ENCODE results near the gene PLCD3.

Gene PLCD3

GRCh38 chr17:45088741-45089140 lies 43.6 kb downstream of the PLCD3 start:
- TF ChIP-seq CTCF (IDR thresholded peaks at IDR 0.05; ENCODE audit: low read depth, low read length), result no peak
- no peak for DNase-seq (ENCODE audit: extremely low read depth, low read depth)

DNA sequence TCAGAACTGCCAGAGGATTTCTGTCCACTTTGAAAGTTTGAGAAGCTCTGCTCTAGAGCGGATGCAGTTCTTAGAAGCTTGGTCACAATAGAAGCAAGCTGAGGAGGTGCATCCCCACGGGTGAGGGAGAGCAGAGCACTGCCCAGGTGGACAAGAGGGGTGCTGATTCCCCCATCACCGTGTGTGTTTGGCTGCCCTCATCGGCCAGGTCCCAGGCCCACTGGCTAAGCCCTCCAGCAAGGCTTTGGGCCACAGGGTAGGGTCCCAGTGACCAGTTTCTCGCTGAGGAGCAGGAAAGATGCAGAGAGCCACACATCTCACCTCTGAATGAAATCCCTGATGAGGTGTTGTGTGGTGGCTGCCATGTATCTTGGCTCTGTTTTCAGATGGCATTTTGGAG lies 44.3 kb downstream of the PLCD3 start:
- TF ChIP-seq CTCF (IDR thresholded peaks at IDR 0.05; ENCODE audit: low read depth, low read length), result no peak
- no peak for DNase-seq (ENCODE audit: extremely low read depth, low read depth)

GRCh38 chr17:45087504-45087975 lies 44.8 kb downstream of the PLCD3 start:
- TF ChIP-seq CTCF (IDR thresholded peaks at IDR 0.05; ENCODE audit: low read depth, low read length), result no peak
- DNase-seq (ENCODE audit: extremely low read depth, low read depth), result no peak

DNA sequence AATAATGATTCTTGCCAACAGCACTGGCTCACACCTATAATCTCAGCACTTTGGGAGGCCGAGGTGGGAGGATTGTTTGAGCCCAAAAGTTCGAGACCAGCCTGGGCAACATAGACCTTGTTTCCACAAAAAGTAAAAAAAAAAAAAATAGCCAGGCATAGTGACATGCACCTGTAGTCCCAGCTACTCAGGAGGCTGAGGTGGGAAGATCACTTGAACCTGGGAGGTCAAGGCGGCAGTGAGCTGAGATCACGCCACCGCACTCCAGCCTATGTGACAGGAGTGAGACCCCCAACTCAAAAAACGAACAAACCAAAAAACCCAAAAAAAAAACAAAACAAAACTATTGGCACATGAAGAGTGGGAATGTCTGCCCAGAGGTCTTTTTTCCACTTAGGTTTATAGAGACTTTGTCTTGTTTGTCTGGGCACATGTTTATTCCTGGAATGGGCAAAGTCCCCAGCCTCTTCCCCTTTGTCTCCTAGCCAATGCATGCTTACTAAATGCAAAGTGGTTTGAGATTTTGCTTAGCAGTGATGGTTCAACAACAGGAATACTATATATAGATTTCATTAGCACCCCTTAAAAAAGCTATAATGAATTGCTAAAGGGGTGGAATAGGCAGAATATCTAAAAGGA lies 45.3 kb downstream of the PLCD3 start:
- no peak for TF ChIP-seq CTCF (IDR thresholded peaks at IDR 0.05; ENCODE audit: low read depth, low read length)

GRCh38 chr17:45086391-45086790 lies 45.9 kb downstream of the PLCD3 start:
- TF ChIP-seq CTCF (IDR thresholded peaks at IDR 0.05; ENCODE audit: low read depth, low read length), result no peak
- no peak for DNase-seq (ENCODE audit: extremely low read depth, low read depth)

More for the DNA sequence above, 45.3 kb downstream of the PLCD3 start:
- no peak for DNase-seq (ENCODE audit: extremely low read depth, low read depth)

DNA sequence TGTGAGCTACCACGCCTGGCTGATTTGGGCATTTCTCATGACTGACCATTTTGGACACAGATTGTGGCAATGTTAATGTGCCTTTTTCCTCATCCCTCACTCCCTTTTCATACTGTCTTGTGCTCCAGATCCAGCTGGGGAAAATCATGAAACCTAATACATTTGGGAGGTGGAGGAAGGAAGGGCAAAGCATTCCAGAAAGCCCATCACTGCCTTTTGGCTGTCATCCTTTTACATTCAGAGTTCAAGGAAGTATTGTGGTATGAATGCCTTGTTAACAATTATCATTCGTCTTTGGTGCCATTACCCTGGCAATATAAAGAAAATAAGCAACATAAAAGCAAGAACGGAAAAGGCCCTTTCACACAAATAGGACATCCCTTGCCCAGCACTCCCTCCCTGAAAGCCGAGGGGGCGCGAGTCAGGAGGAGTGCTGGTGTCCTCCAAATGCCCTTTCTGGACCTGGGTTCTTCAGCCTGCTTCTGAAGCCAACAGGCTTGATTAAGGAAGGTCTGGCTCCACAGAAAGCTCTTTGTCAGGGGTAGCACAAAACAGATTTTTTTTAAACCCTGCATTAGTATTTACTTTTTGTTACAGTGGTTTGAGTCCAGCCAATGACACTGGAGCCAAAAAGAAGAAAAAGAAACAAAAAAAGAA lies 51.1 kb downstream of the PLCD3 start:
- no peak for DNase-seq (ENCODE audit: extremely low read depth, low read depth)
- TF ChIP-seq CTCF (IDR thresholded peaks at IDR 0.05; ENCODE audit: low read depth, low read length), result no peak

DNA sequence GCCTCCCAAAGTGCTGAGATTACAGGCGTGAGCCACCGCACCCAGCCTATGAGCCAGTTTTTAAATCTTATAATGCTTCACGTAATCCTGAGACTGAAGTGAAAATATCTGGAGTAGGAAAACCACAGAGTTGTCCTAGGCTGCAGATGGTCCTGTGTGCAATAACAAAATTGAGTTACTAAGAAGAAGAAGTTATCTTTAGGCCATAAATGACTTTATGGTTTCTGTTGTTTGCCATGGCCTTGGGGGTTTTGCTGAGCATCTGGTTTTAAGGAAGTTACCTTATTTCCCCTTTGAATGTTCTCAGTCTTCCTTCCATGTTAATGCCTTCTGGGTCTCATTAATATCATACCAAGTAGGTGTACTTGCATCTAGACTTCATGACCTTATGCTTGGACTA lies 54.7 kb downstream of the PLCD3 start:
- DNase-seq (ENCODE audit: extremely low read depth, low read depth), result no peak
- TF ChIP-seq CTCF (IDR thresholded peaks at IDR 0.05; ENCODE audit: low read depth, low read length), result no peak

All from AG09319 (cell line).